AG09309 (cell line): ENCODE results near the gene ACP5.
A peak's percentile ranks its signal among the peaks of the same experiment; 100 is the strongest.

Experiments
- DNase-seq: peaks from one replicate; pipeline ENCODE4 v3.0.0-alpha.2; 2010; ENCODE audit warnings: low read depth
- H3K4me3 ChIP-seq: 2 replicates; pipeline ENCODE4 v1.5.1; 2011; ENCODE audit warnings: mild to moderate bottlenecking, low read depth, low read length, moderate library complexity; ENCODE audit not compliant: control insufficient read depth
- TF ChIP-seq, protein P1 (sequence below): IDR thresholded peaks from 2 replicates; pipeline ENCODE4 v1.5.1; 2011; ENCODE audit warnings: mild to moderate bottlenecking, low read depth, low read length, inconsistent platforms; ENCODE audit not compliant: insufficient read depth, control insufficient read depth; ENCODE audit errors: missing control alignments

Gene ACP5

DNA sequence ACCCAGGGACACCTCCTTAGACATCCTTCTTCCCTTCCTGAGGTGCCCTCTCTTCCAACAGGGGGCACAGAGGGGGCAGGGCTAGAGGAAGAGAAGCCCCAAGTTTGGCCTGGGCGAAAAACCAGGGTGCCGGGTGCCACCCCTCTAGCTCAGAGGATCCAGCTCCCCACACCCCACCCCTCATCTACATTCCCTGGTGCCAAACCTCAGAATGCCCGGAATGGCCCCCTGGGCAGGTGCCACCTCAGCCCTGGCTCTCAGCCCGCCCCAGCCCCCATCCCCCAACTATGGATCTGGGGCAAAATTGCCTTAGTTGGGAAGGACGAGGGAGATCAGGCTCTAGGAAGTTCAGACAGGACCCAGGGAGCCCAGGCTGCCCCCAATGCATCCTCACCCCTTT is 36.8 kb downstream of the ACP5 start:
- no peak for DNase-seq
- TF ChIP-seq, protein P1, sequence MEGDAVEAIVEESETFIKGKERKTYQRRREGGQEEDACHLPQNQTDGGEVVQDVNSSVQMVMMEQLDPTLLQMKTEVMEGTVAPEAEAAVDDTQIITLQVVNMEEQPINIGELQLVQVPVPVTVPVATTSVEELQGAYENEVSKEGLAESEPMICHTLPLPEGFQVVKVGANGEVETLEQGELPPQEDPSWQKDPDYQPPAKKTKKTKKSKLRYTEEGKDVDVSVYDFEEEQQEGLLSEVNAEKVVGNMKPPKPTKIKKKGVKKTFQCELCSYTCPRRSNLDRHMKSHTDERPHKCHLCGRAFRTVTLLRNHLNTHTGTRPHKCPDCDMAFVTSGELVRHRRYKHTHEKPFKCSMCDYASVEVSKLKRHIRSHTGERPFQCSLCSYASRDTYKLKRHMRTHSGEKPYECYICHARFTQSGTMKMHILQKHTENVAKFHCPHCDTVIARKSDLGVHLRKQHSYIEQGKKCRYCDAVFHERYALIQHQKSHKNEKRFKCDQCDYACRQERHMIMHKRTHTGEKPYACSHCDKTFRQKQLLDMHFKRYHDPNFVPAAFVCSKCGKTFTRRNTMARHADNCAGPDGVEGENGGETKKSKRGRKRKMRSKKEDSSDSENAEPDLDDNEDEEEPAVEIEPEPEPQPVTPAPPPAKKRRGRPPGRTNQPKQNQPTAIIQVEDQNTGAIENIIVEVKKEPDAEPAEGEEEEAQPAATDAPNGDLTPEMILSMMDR, result no peak
- H3K4me3 ChIP-seq, result no peak overlapping the region

DNA sequence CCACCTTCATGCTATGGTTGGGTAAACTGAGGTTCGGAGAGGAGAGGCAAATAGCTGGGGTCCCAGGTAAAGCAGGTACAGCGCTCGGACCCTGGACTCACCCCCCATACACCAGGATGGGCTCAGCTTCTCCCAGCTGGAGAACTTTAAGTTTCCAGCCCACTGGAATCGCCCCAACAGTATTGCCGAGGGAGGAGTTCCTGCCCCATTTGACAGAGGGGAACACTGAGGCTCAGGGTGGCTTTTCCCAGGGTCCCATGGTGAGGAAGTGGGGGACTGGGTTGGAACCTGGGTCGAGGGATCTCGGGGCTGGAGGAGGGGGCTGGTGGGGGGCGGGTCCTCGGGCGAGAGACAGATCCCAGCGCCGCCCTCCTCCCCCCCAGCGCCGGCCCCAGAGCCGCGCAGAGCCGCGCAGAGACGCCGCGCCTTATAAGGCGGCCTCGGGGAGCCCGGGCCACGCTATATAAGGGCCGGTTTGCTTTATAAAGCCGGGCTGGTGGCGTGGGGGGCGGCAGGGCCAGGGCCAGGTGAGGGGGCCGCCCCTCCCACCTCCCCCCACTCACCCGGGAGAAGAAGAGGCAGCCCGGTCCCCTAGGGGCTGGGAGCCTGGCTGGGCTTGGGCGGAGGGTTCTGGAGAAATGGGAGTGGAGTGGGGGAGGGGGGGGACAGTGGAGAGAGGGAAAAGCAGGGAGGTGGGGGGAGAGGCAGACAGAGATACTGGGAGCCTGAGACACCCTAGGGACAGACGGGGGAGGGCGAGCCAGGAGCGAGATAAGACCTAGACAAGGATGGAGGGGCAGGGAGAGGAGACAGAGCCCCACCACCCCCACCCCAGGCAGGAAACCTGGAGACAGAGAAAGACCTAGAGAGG is 37.7 kb downstream of the ACP5 start:
- H3K4me3 ChIP-seq, result peak overlapping the region; percentile 22
- DNase-seq, result no peak
- TF ChIP-seq, protein P1, result no peak

DNA sequence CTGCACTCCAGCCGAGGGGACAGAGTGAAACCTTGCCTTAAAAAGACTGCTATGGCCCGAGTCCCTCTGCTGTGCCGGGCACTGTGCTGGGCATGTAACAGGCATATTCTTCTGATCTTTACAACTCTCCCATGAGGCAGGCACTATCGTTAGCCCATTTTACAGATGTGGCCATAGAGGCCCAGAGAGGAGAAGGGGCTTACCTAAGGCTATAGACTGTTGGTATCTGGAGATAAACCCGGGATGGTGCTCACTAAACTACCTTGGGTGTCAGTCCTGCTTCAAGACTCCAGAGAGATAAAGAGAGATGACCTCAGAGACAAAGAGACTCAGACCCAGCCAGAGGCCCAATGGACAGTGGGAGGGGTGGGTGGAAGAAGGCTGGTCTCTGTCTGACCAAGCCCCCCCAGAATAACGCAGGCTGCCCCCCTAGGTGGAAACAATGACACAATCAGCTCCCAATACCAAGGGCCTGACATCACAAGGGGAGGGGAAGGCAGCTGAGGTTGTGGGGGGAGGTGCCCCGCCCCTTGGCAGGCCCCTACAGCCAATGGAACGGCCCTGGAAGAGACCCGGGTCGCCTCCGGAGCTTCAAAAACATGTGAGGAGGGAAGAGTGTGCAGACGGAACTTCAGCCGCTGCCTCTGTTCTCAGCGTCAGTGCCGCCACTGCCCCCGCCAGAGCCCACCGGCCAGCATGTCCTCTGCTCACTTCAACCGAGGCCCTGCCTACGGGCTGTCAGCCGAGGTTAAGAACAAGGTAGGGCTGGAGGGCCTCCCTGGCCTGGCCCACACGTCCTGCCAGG is 39.0 kb downstream of the ACP5 start, which contains the start of gene CNN1:
CNN1 (plus strand) TSS at position 620 of the 805 bp plus-strand sequence; CDS start at position 697, 77 bp downstream.
- no peak within 1 kb of the TSS; the same call in 1 of the 2 replicates for H3K4me3 ChIP-seq
- no peak for DNase-seq
- TF ChIP-seq, protein P1, result no peak

DNA sequence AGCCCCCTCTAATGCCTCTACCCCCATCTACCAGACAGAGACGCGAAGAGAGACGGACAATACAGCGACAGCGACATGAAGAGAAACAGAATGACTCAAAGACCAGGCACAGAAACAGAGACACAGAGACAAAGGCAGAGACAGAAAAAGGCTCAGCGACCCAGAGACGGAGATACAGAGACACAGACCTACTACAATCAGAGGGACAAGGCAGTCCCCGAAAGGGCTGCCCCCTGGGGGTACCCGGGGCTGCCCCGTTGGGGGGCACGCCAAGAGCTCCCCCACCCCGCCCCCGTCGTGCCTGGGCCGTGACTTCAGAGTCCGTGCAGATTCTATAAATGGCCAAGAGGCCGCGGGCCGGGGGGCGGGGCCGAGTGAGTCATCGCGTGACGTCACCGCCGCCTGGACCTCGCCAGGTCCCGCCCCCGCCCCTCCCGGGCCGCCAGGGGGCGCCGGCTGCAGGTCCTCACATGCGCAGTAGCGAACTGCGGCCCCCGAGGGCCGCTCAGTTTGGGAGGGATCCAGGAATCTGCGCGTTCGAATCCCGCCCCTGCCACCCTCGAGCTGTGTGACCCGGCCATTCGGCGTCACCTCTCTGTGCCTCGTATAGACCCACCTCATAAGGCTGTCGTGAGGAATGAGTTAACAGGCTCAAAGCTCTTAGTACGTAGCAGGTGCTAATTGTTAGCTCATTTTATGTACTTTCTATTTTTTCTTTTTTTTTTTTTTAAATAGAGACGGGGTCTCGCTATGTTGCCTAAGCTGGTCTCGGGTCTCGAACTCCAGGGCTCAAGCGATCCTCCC is 41.5 kb downstream of the ACP5 start:
- no peak for DNase-seq
- TF ChIP-seq, protein P1, result peak; percentile 70
- H3K4me3 ChIP-seq, result peak overlapping the region; percentile 22

DNA sequence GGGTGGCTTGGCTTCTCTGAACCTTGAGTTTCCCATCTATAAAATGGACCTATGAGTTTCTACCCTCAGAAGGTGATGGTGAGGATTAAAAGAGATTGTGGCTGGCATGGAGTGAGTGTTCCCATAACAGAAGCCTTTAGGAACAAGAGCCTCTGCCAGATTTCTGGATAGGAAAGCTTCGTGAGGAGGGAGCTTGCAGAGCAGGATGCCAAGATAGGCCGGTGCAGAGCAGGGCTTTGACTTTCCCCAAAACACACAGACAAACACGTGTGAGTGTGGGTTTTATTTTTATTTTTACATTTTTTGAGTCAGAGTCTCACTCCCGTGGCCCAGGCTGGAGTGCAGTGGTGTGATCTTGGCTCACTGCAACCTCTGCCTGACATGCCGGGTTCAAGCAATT is 42.5 kb downstream of the ACP5 start:
- H3K4me3 ChIP-seq, result no peak overlapping the region
- TF ChIP-seq, protein P1, result no peak
- no peak for DNase-seq

DNA sequence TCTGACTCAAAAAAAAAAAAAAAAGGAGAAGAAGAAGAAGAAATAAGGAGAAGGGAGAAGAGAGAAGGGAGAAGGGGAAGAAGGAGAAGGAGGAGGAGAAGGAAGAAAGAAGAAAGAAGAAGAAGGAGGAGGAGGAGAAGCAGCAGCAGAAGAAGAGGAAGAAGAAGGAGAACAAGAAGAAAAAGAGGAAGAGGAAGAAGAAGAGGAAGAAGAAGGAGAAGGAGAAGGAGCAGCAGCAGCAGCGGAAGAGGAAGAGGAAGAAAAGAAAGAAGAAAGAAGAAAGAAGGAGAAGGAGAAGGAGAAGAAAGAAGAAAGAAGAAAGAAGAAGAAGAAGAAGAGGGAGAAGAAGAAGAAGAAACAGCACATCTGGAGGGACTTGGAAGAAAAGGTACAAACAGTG is 42.9 kb downstream of the ACP5 start:
- no peak overlapping the region for H3K4me3 ChIP-seq
- TF ChIP-seq, protein P1, result no peak
- DNase-seq, result no peak
